Activated CD4-positive, alpha-beta T cell treated with anti-CD3 and anti-CD28 coated beads, Interleukin-2, amount 50 U/mL, for 1 hour (primary cell): Measurements from ENCODE around the gene FAM237A.

Experiments used
- DNase-seq: peaks from one replicate; pipeline ENCODE4 v3.0.0-alpha.2; 2020

Gene FAM237A

GRCh38 chr2:206642075-206643025 is at the start of gene FAM237A:
Gene FAM237A, plus strand, starts transcription at chr2:206642487. Its CDS starts 1,750 bp downstream, at chr2:206644237.
- no peak for DNase-seq

GRCh38 chr2:206597717-206598218 is 44.5 kb upstream of the FAM237A start:
- no peak for DNase-seq

- DNase-seq: no peak
These were observed 39.0 kb upstream of the FAM237A start for GRCh38 chr2:206603243-206603642.

GRCh38 chr2:206610451-206610850 is 31.8 kb upstream of the FAM237A start:
- DNase-seq: no peak

- no peak for DNase-seq
These were observed 31.1 kb upstream of the FAM237A start for GRCh38 chr2:206611191-206611590.

GRCh38 chr2:206611736-206612135 is 30.6 kb upstream of the FAM237A start:
- DNase-seq: no peak

- DNase-seq: no peak
These were observed 27.5 kb upstream of the FAM237A start for GRCh38 chr2:206614811-206615210.

GRCh38 chr2:206615417-206616089 is 26.7 kb upstream of the FAM237A start:
- DNase-seq: no peak

- DNase-seq: no peak
These were observed 26.1 kb upstream of the FAM237A start for GRCh38 chr2:206616151-206616550.

- DNase-seq: no peak
These were observed 23.3 kb upstream of the FAM237A start for GRCh38 chr2:206619011-206619410.

GRCh38 chr2:206626108-206626507 is 16.2 kb upstream of the FAM237A start:
- DNase-seq: no peak

- no peak for DNase-seq
These were observed 14.7 kb upstream of the FAM237A start for GRCh38 chr2:206627632-206628031.

- no peak for DNase-seq
These were observed 10.9 kb upstream of the FAM237A start for GRCh38 chr2:206631340-206631739.

GRCh38 chr2:206635015-206635414 is 7.3 kb upstream of the FAM237A start:
- no peak for DNase-seq

- DNase-seq: no peak
These were observed 2.7 kb upstream of the FAM237A start for GRCh38 chr2:206639636-206640035.

- DNase-seq: no peak
These were observed 1.1 kb upstream of the FAM237A start for GRCh38 chr2:206641226-206641625.

- no peak for DNase-seq
These were observed 5.7 kb downstream of the FAM237A start for GRCh38 chr2:206647985-206648384.

- no peak for DNase-seq
These were observed 14.8 kb downstream of the FAM237A start for GRCh38 chr2:206657087-206657486.

GRCh38 chr2:206665251-206665650 is 23.0 kb downstream of the FAM237A start:
- no peak for DNase-seq

GRCh38 chr2:206670531-206671319 is 28.4 kb downstream of the FAM237A start:
- no peak for DNase-seq

- no peak for DNase-seq
These were observed 41.3 kb downstream of the FAM237A start for GRCh38 chr2:206683546-206683945.

GRCh38 chr2:206688453-206688852 is 46.2 kb downstream of the FAM237A start:
- no peak for DNase-seq

- no peak for DNase-seq
These were observed 46.7 kb downstream of the FAM237A start for GRCh38 chr2:206688990-206689389.
